CD4-positive, alpha-beta memory T cell (primary cell): ENCODE measurements around the gene ALLC. TPM values are rescaled to one million over a fixed set of nuclear protein-coding genes. Genes with fewer than 3 reads are reported as not detected.

Source experiments
- CTCF ChIA-PET: fragments of 350-600 bp; sonication (Branson Sonifier 250); formaldehyde crosslinking; loops from one replicate; lab custom pipeline; 2021; ENCODE audit warnings: inconsistent platforms; ENCODE audit not compliant: partially characterized antibody; lab: Charles Lee
- POLR2A ChIA-PET: fragments of 350-600 bp; sonication (Branson Sonifier 250); formaldehyde crosslinking; loops from one replicate; lab custom pipeline; 2021; ENCODE audit not compliant: partially characterized antibody; lab: Charles Lee
- DNase-seq, 5 donors: peaks; one replicate each; pipeline versions ENCODE4 v3.0.0 to v3.0.0-alpha.2; 2020 to 2022; ENCODE audit warnings: mixed read lengths in 1 of 5
- H3K27ac ChIP-seq: one replicate; pipeline ENCODE4 v1.7.0; 2013; ENCODE audit warnings: low read depth, low read length
- H3K27me3 ChIP-seq: 2 replicates; pipeline ENCODE4 v1.7.0; 2013; ENCODE audit warnings: mild to moderate bottlenecking, low read length, moderate library complexity; ENCODE audit not compliant: insufficient read depth
- H3K36me3 ChIP-seq: 2 replicates; pipeline ENCODE4 v1.7.0; 2013; ENCODE audit warnings: mild to moderate bottlenecking, low read length, moderate library complexity; ENCODE audit not compliant: insufficient read depth
- H3K4me1 ChIP-seq: 2 replicates; pipeline ENCODE4 v1.7.0; 2013; ENCODE audit warnings: mild to moderate bottlenecking, low read length, moderate library complexity; ENCODE audit not compliant: insufficient read depth
- H3K4me3 ChIP-seq, 2 donors: one replicate each; pipeline ENCODE4 v1.7.0; 2013; ENCODE audit warnings: low read length in 2 of 2, mild to moderate bottlenecking in 1 of 2
- H3K9me3 ChIP-seq, 2 donors: one replicate each; pipeline ENCODE4 v1.7.0; 2013; ENCODE audit warnings: low read length in 2 of 2, control low read depth in 1 of 2; ENCODE audit not compliant: control insufficient read depth in 1 of 2
- H3K27ac Mint-ChIP-seq, 7 donors: one replicate each; pipeline ENCODE4 v1.8.0; 2020 to 2021; ENCODE audit warnings: mixed read lengths in 7 of 7, mild to moderate bottlenecking in 6 of 7, inconsistent platforms in 3 of 7, moderate library complexity in 3 of 7
- H3K27me3 Mint-ChIP-seq, 2 donors: one replicate each; pipeline ENCODE4 v1.8.0; 2020 to 2021; ENCODE audit warnings: mixed read lengths in 2 of 2
- H3K36me3 Mint-ChIP-seq, 2 donors: one replicate each; pipeline ENCODE4 v1.8.0; 2020 to 2021; ENCODE audit warnings: mixed read lengths in 2 of 2, inconsistent platforms in 1 of 2, mild to moderate bottlenecking in 1 of 2
- H3K4me1 Mint-ChIP-seq, 4 donors: one replicate each; pipeline ENCODE4 v1.8.0; 2020 to 2021; ENCODE audit warnings: mixed read lengths in 4 of 4, mild to moderate bottlenecking in 1 of 4
- H3K4me3 Mint-ChIP-seq, 8 donors: one replicate each; pipeline ENCODE4 v1.8.0; 2020 to 2021; ENCODE audit warnings: mixed read lengths in 8 of 8, mild to moderate bottlenecking in 7 of 8, moderate library complexity in 6 of 8, inconsistent platforms in 3 of 8
- H3K9me3 Mint-ChIP-seq, 8 donors: one replicate each; pipeline ENCODE4 v1.8.0; 2020 to 2021; ENCODE audit warnings: mixed read lengths in 8 of 8, mild to moderate bottlenecking in 5 of 8, inconsistent platforms in 3 of 8, moderate library complexity in 1 of 8
- intact Hi-C: fragments of 100-400 bp; cut with micrococcal nuclease; formaldehyde crosslinking; loops from one replicate; pipeline ENCODE4 v1.15.1; 2023
- polyA plus RNA-seq, 2 donors: library from polyadenylated mRNA; unstranded; fragments of 300-500 nt; fragmentation: Illumina TruSeq; gene quantifications; one replicate each; pipeline ENCODE4 v1.2.3, GENCODE V29; 2021
- total RNA-seq, 2 experiments: library from RNA; stranded (reverse); gene quantifications; one replicate each; pipeline ENCODE4 v1.2.3, GENCODE V29; 2021

Gene ALLC
- total and polyA plus RNA-seq, 4 experiments from 2014 or later, result not detected

DNA sequence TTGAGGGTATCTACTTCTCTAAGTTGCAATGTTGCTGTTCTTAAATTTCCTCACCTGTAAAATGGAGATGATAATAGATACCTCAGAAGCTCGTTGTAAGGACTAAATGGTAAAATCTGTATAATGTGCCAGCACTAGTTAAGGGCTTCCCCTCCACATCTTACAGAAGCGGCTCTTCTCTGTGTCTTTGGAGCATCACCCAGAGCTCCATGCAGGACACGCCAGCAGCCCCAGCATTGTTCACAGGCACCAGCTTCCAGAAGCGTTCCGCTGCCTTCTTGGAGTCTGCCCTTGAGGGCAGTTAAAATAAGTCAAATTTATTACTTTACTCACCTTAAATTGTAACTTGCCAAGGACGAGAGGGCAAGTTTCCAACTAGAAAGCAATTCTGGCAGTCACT is 51.2 kb downstream of the ALLC start:
- Histone ChIP-seq H3K4me1 (no peaks in the 10 kb centered on the region), H3K4me3 (no peak overlapping the region), H3K27ac (no peak overlapping the region), H3K27me3 (no peaks in the 10 kb centered on the region), H3K9me3 (no peaks in the 10 kb centered on the region), H3K36me3 (no peaks in the 10 kb centered on the region)
- H3K4me1 Mint-ChIP-seq, result peaks cover 0 to 2% (median 0%) of the 10 kb centered on the region in 4 donors
- DNase-seq, result no peak
- peaks cover 0 to 3% (median 0%) of the 10 kb centered on the region in 8 donors for H3K9me3 Mint-ChIP-seq
- intact Hi-C loops, result no loop called here
- no peak overlapping the region for H3K4me3 Mint-ChIP-seq
- CTCF ChIA-PET, result no interaction called here
- POLR2A ChIA-PET, result no interaction called here
- H3K27ac Mint-ChIP-seq, result no peak overlapping the region
- H3K27me3 Mint-ChIP-seq, result peaks cover 16 to 21% of the 10 kb centered on the region in 2 donors
- H3K36me3 Mint-ChIP-seq, result peaks cover 0 to 4% of the 10 kb centered on the region in 2 donors

DNA sequence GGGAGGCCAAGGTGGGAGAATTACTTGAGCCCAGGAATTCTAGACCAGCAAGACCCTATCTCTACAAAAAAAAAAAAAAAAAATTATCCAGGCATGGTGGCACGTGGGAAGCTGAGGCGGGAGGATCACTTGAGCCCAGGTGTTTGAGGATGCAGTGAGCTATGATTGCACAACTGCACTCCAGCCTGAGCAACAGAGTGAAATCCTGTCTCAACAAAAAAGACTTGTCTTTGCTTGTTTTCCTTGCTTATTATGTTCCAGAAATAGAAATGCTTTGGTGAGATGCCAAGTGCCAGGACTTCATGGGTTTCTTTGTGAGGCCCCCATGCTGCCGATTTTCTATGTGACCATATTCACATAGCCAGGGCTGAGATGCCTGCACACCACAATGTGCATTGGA is 54.4 kb downstream of the ALLC start:
- DNase-seq, result no peak
- ChIA-PET CTCF (interaction anchor here (1.2 kb wide), 1 partner anchor 16 kb away, joined by 3 read pairs; no protein-coding TSS in a partner anchor), POLR2A (no interaction called here)
- intact Hi-C loops, result no loop called here
- Mint-ChIP-seq H3K4me1 (no peaks in the 10 kb centered on the region), H3K27me3 (peaks cover 9 to 11% of the 10 kb centered on the region in 2 donors), H3K9me3 (peaks cover 0 to 3% (median 0%) of the 10 kb centered on the region in 8 donors), H3K4me3 (no peak overlapping the region), H3K36me3 (no peaks in the 10 kb centered on the region), H3K27ac (no peak overlapping the region)
- Histone ChIP-seq H3K4me1 (no peaks in the 10 kb centered on the region), H3K27me3 (no peaks in the 10 kb centered on the region), H3K36me3 (no peaks in the 10 kb centered on the region), H3K4me3 (no peak overlapping the region), H3K27ac (no peak overlapping the region), H3K9me3 (no peaks in the 10 kb centered on the region)

DNA sequence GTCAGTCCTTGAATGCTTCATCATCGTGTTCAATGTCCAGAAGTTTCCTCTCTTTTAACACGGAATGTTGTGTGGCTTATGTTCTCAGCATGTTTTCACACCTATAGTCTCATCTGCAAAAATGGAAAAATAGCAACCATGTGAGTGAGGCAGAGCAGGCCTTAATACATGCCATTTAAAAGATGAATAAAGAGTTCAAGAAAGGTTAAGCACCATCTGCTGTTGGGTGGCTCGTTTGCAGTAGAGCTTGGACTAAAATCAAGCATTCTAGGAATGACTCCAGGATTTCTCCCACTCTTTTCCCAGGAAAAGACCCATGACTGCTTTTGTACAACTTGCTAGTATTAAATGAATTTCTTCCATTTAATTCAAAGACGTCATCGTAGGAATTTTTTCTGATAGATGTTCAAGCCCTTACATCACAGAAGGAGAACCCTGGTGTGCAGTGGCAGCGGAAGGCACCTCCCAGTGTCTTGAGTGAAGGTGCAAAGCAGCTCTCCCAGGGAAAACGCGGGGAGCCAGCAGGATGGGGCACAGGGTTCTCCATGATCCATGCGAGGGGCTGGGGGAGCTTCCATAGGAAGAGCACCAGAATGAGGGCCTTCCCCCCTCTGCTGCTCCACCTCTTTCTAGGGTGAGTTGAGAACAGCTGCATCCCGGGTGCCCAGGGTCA is 55.0 kb downstream of the ALLC start:
- no peaks in the 10 kb centered on the region for H3K4me1 ChIP-seq
- H3K4me3 ChIP-seq, result no peak overlapping the region
- Mint-ChIP-seq H3K27me3 (peaks cover 7 to 8% of the 10 kb centered on the region in 2 donors), H3K4me1 (no peaks in the 10 kb centered on the region), H3K4me3 (no peak overlapping the region), H3K36me3 (no peaks in the 10 kb centered on the region), H3K27ac (no peak overlapping the region), H3K9me3 (peaks cover 0 to 3% (median 0%) of the 10 kb centered on the region in 8 donors)
- intact Hi-C loops, result no loop called here
- no peaks in the 10 kb centered on the region for H3K36me3 ChIP-seq
- ChIA-PET POLR2A (no interaction called here), CTCF (interaction anchor here (1.2 kb wide), 1 partner anchor 15 kb away, joined by 3 read pairs; no protein-coding TSS in a partner anchor)
- no peaks in the 10 kb centered on the region for H3K27me3 ChIP-seq
- no peak overlapping the region for H3K27ac ChIP-seq
- no peak for DNase-seq
- H3K9me3 ChIP-seq, result no peaks in the 10 kb centered on the region

DNA sequence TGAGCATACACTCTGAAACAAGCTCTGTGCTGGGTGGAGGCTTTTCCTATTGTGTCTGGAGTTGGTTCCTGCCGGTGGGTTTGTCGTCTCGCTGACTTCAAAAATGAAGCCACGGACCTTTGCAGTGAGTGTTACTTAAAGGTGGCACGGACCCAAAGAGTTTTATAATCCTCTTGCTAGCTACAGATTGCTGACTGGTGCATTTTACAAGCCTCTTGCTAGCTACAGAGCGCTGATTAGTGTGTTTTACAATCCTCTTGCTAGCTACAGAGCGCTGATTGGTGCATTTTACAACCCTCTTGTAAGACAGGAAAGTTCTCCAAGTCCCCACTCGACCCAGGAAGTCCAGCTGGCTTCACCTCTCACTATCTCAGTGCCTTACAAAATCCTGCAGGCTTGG is 60.7 kb downstream of the ALLC start:
- ChIA-PET POLR2A (no interaction called here), CTCF (no interaction called here)
- peaks cover 0 to 18% (median 4%) of the 10 kb centered on the region in 8 donors for H3K9me3 Mint-ChIP-seq
- no peak overlapping the region for H3K4me3 Mint-ChIP-seq
- Histone ChIP-seq H3K36me3 (no peaks in the 10 kb centered on the region), H3K4me1 (no peaks in the 10 kb centered on the region), H3K27ac (no peak overlapping the region), H3K4me3 (no peak overlapping the region), H3K27me3 (no peaks in the 10 kb centered on the region), H3K9me3 (no peaks in the 10 kb centered on the region)
- H3K27ac Mint-ChIP-seq, result no peak overlapping the region
- H3K4me1 Mint-ChIP-seq, result no peaks in the 10 kb centered on the region
- peaks cover 0 to 7% of the 10 kb centered on the region in 2 donors for H3K27me3 Mint-ChIP-seq
- DNase-seq, result no peak
- intact Hi-C loops, result no loop called here
- no peaks in the 10 kb centered on the region for H3K36me3 Mint-ChIP-seq

DNA sequence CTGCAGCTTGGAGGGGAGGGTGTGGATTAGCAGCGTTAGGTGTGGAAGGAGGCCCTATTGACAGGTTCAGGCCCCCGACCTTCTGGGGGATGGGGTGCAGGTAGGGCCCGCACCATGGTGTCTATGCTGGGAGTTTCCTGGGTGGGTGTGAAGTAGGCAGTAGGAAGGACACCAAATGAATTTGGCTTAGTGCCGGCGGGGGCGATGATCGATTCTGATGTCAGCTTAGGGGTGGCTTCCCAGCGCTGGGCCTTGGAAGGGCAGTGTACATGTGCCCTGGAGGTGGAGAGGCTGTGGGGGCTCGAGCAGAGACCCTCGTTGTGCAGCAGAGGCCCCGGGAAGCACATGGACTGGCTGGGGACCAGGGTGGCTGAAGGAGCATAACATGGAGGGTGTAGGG is 67.0 kb downstream of the ALLC start:
- POLR2A ChIA-PET, result no interaction called here
- Histone ChIP-seq H3K4me1 (no peaks in the 10 kb centered on the region), H3K27me3 (no peaks in the 10 kb centered on the region), H3K27ac (no peak overlapping the region), H3K4me3 (no peak overlapping the region), H3K9me3 (no peaks in the 10 kb centered on the region), H3K36me3 (no peaks in the 10 kb centered on the region)
- Mint-ChIP-seq H3K4me1 (peaks cover 0 to 3% (median 0%) of the 10 kb centered on the region in 4 donors), H3K36me3 (no peaks in the 10 kb centered on the region), H3K9me3 (peaks cover 0 to 14% (median 5%) of the 10 kb centered on the region in 8 donors), H3K27ac (no peak overlapping the region), H3K4me3 (no peak overlapping the region), H3K27me3 (peaks cover 5 to 17% of the 10 kb centered on the region in 2 donors)
- DNase-seq, result no peak
- CTCF ChIA-PET, result no interaction called here
- intact Hi-C loops, result no loop called here

DNA sequence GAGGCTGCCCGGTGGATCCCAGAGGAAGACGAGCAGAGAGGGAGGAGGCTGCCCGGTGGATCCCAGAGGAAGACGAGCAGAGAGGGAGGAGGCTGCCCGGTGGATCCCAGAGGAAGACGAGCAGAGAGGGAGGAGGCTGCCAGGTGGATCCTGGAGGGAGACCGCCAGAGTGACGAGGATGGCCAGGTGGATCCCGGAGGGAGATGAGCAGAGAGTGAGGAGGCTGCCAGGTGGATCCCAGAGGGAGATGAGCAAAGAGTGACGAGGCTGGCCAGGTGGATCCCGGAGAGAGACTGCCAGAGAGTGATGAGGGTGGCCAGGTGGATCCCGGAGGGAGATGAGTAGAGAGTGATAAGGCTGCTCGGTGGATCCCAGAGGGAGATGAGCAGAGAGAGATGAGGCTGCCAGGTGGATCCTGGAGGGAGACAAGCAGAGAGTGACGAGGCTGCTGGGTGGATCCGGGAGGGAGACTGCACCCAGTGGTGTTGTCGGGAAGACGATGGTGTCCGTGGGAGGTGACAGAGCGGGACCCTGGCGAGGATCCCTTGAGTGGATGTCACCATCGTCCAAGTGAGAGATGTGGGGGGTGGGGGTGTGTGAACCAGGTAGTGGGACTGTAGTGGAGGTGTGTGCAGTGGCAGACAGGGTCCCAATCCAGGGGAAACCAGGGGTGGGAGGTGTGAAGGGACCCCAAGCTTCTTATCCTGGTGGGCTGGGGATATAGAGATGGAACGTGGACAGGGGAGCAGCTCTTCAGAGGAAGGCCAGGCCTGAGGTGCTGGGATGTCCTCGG is 67.7 kb downstream of the ALLC start:
- Mint-ChIP-seq H3K27ac (no peak overlapping the region), H3K9me3 (peaks cover 0 to 8% (median 4%) of the 10 kb centered on the region in 8 donors), H3K36me3 (no peaks in the 10 kb centered on the region), H3K4me1 (peaks cover 0 to 3% (median 0%) of the 10 kb centered on the region in 4 donors), H3K4me3 (no peak overlapping the region), H3K27me3 (peaks cover 5 to 17% of the 10 kb centered on the region in 2 donors)
- no peaks in the 10 kb centered on the region for H3K36me3 ChIP-seq
- H3K4me1 ChIP-seq, result no peaks in the 10 kb centered on the region
- H3K27me3 ChIP-seq, result no peaks in the 10 kb centered on the region
- DNase-seq, result no peak
- POLR2A ChIA-PET, result no interaction called here
- CTCF ChIA-PET, result interaction anchor here (1.3 kb wide), 1 partner anchor 20 kb away, joined by 3 read pairs; no protein-coding TSS in a partner anchor
- intact Hi-C loops, result no loop called here
- H3K27ac ChIP-seq, result no peak overlapping the region
- H3K9me3 ChIP-seq, result no peaks in the 10 kb centered on the region
- no peak overlapping the region for H3K4me3 ChIP-seq

DNA sequence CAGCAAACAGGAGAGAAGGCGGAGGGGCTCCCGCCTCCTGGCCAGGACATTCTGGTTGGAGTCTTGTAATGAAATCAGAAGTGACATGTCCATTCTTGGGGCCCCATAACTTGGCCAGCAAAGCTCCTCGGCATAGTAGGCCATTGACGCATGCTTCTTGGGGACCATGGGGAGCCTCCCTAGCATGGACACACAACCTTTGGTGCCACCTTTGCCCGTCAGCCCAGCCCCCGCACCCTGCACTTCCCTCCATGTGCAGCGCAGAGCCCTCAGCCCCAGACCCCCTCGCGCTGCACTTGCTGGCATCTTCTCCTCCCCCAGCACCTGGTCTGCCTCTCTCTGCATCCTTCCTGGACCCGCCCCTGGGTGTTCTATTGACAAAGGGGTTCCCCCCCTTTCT is 68.5 kb downstream of the ALLC start:
- Mint-ChIP-seq H3K9me3 (peaks cover 0 to 3% (median under 1%) of the 10 kb centered on the region in 8 donors), H3K4me1 (peaks cover 0 to 3% (median 0%) of the 10 kb centered on the region in 4 donors), H3K27ac (no peak overlapping the region), H3K36me3 (no peaks in the 10 kb centered on the region), H3K4me3 (no peak overlapping the region), H3K27me3 (peaks cover 5 to 15% of the 10 kb centered on the region in 2 donors)
- intact Hi-C loops, result no loop called here
- Histone ChIP-seq H3K9me3 (no peaks in the 10 kb centered on the region), H3K4me1 (no peaks in the 10 kb centered on the region), H3K36me3 (no peaks in the 10 kb centered on the region), H3K27me3 (no peaks in the 10 kb centered on the region), H3K27ac (no peak overlapping the region), H3K4me3 (no peak overlapping the region)
- POLR2A ChIA-PET, result no interaction called here
- no peak for DNase-seq
- CTCF ChIA-PET, result interaction anchor here (1.3 kb wide), 1 partner anchor 19 kb away, joined by 3 read pairs; no protein-coding TSS in a partner anchor
